ENCODE results near the gene PARVA.
A peak's percentile ranks its signal among the peaks of the same experiment; 100 is the strongest.

The PARVA gene

GRCh38 chr11:12410006-12410728 lies 32.8 kb downstream of the PARVA start:
- no peaks in the 10 kb centered on the region for H3K36me3 ChIP-seq (replicated peaks)
- TF ChIP-seq CTCF (IDR thresholded peaks at IDR 0.05; ENCODE audit: low read depth, low read length, missing control alignments): peak; percentile 7
- H3K4me3 ChIP-seq (ENCODE audit: low read depth, low read length): no peak overlapping the region
- no peaks in the 10 kb centered on the region for H3K27me3 ChIP-seq (replicated peaks)
- in situ Hi-C loops (cut with HindIII; ENCODE audit: low pct_ligation_motif_present, low sequenced_read_pairs): no loop called here
- DNase-seq: no peak
- peak overlapping the region; percentile 24 for H3K27ac ChIP-seq

- H3K27me3 ChIP-seq (replicated peaks): no peaks in the 10 kb centered on the region
- H3K27ac ChIP-seq: peak overlapping the region; percentile 85
- no peak for DNase-seq
- in situ Hi-C loops (cut with HindIII; ENCODE audit: low pct_ligation_motif_present, low sequenced_read_pairs): no loop called here
- H3K36me3 ChIP-seq (replicated peaks): no peaks in the 10 kb centered on the region
- TF ChIP-seq CTCF (IDR thresholded peaks at IDR 0.05; ENCODE audit: low read depth, low read length, missing control alignments): no peak
- H3K4me3 ChIP-seq (ENCODE audit: low read depth, low read length): no peak overlapping the region
These were observed 34.0 kb downstream of the PARVA start for GRCh38 chr11:12411393-12411792.

GRCh38 chr11:12411806-12412727 lies 34.7 kb downstream of the PARVA start:
- in situ Hi-C loops (cut with HindIII; ENCODE audit: low pct_ligation_motif_present, low sequenced_read_pairs): no loop called here
- DNase-seq: peak; percentile 85
- H3K4me3 ChIP-seq (ENCODE audit: low read depth, low read length): no peak overlapping the region
- H3K27ac ChIP-seq: peak overlapping the region; percentile 85
- TF ChIP-seq CTCF (IDR thresholded peaks at IDR 0.05; ENCODE audit: low read depth, low read length, missing control alignments): peak; percentile 94
- H3K36me3 ChIP-seq (replicated peaks): no peaks in the 10 kb centered on the region
- no peaks in the 10 kb centered on the region for H3K27me3 ChIP-seq (replicated peaks)

GRCh38 chr11:12413141-12414052 lies 36.0 kb downstream of the PARVA start:
- in situ Hi-C loops (cut with HindIII; ENCODE audit: low pct_ligation_motif_present, low sequenced_read_pairs): no loop called here
- TF ChIP-seq CTCF (IDR thresholded peaks at IDR 0.05; ENCODE audit: low read depth, low read length, missing control alignments): no peak
- no peak overlapping the region for H3K4me3 ChIP-seq (ENCODE audit: low read depth, low read length)
- H3K27ac ChIP-seq: no peak overlapping the region
- H3K36me3 ChIP-seq (replicated peaks): no peaks in the 10 kb centered on the region
- no peaks in the 10 kb centered on the region for H3K27me3 ChIP-seq (replicated peaks)
- no peak for DNase-seq

- Histone ChIP-seq H3K36me3 (replicated peaks) (no peaks in the 10 kb centered on the region), H3K27ac (no peak overlapping the region), H3K27me3 (replicated peaks) (no peaks in the 10 kb centered on the region), H3K4me3 (ENCODE audit: low read depth, low read length) (no peak overlapping the region)
- in situ Hi-C loops (cut with HindIII; ENCODE audit: low pct_ligation_motif_present, low sequenced_read_pairs): no loop called here
- no peak for TF ChIP-seq CTCF (IDR thresholded peaks at IDR 0.05; ENCODE audit: low read depth, low read length, missing control alignments)
- no peak for DNase-seq
These were observed 37.2 kb downstream of the PARVA start for GRCh38 chr11:12414611-12415010.

All from brain microvascular endothelial cell (primary cell).